Neural cell (in vitro differentiated cells): ENCODE measurements around the gene DCX. TPM values are rescaled to one million over a fixed set of nuclear protein-coding genes. Genes with fewer than 3 reads are reported as not detected.

Experiments used
- H2AFZ ChIP-seq: fragments of 200-600, 300-800 bp; sonication (generic), shearing (Covaris generic); 2 replicates; pipeline ENCODE4 v1.6.0; 2014; ENCODE audit warnings: low read depth, mild to moderate bottlenecking, antibody characterized with exemption, low read length, moderate library complexity
- H3F3A ChIP-seq: fragments of 200-600 bp; shearing (Covaris generic); 2 replicates; pipeline ENCODE4 v1.6.1; 2016; ENCODE audit warnings: mild to moderate bottlenecking, moderate library complexity, mixed read lengths, antibody characterized with exemption, low read length; ENCODE audit not compliant: insufficient read depth, poor library complexity, severe bottlenecking
- H3K27ac ChIP-seq: fragments of 200-600, 300-800 bp; sonication (generic), shearing (Covaris generic); 2 replicates; pipeline ENCODE4 v1.5.1; 2014; ENCODE audit warnings: mild to moderate bottlenecking, low read length, moderate library complexity
- H3K27me3 ChIP-seq: fragments of 300-800, 200-600 bp; sonication (generic), shearing (Covaris generic); 2 replicates; pipeline ENCODE4 v1.6.0; 2014; ENCODE audit warnings: mild to moderate bottlenecking, low read depth, low read length, moderate library complexity; ENCODE audit not compliant: insufficient read depth
- H3K36me3 ChIP-seq: fragments of 300-800, 200-600 bp; sonication (generic), shearing (Covaris generic); 2 replicates; pipeline ENCODE4 v1.5.1; 2014; ENCODE audit warnings: mild to moderate bottlenecking, antibody characterized with exemption, low read length, moderate library complexity; ENCODE audit not compliant: insufficient read depth
- H3K4me2 ChIP-seq: fragments of 300-800, 200-600 bp; sonication (generic), shearing (Covaris generic); 2 replicates; pipeline ENCODE4 v1.6.0; 2014; ENCODE audit warnings: mild to moderate bottlenecking, low read length
- H3K4me3 ChIP-seq: fragments of 300-800, 200-600 bp; sonication (generic), shearing (Covaris generic); 2 replicates; pipeline ENCODE4 v1.5.1; 2014; ENCODE audit warnings: mild to moderate bottlenecking, low read length, moderate library complexity
- H3K79me2 ChIP-seq: fragments of 200-600 bp; shearing (Covaris generic); replicated peaks from 2 replicates; pipeline ENCODE4 v1.6.0; 2014; ENCODE audit warnings: mild to moderate bottlenecking, low read length, moderate library complexity; ENCODE audit not compliant: insufficient read depth
- H3K9ac ChIP-seq: fragments of 300-800, 200-600 bp; sonication (generic), shearing (Covaris generic); 2 replicates; pipeline ENCODE4 v1.6.1; 2016; ENCODE audit warnings: mild to moderate bottlenecking, low read length, mixed read lengths
- H3K9me2 ChIP-seq: fragments of 200-600 bp; shearing (Covaris generic); 2 replicates; pipeline ENCODE4 v1.6.1; 2016; ENCODE audit warnings: mild to moderate bottlenecking, low read length, mixed read lengths; ENCODE audit not compliant: insufficient read depth
- H3K9me3 ChIP-seq: fragments of 200-600, 300-800 bp; sonication (generic), shearing (Covaris generic); 2 replicates; pipeline ENCODE4 v1.6.1; 2016; ENCODE audit warnings: mild to moderate bottlenecking, mixed run types, low read length, moderate library complexity, mixed read lengths
- H4K20me1 ChIP-seq: fragments of 200-600 bp; shearing (Covaris generic); 2 replicates; pipeline ENCODE4 v1.6.1; 2016; ENCODE audit warnings: mild to moderate bottlenecking, mixed run types; ENCODE audit not compliant: insufficient read depth
- EP300 ChIP-seq: fragments of 450-650 bp; conservative IDR thresholded peaks from 2 replicates; pipeline ENCODE4 v1.6.1; 2014; ENCODE audit warnings: antibody characterized with exemption, mild to moderate bottlenecking, moderate library complexity; ENCODE audit not compliant: poor library complexity, severe bottlenecking
- EZH2 ChIP-seq: fragments of 200-600, 300-800 bp; shearing (Covaris generic), sonication (generic); IDR thresholded peaks from 2 replicates; pipeline ENCODE4 v1.6.1; 2014; ENCODE audit warnings: antibody characterized with exemption, low read length, borderline replicate concordance, mild to moderate bottlenecking; ENCODE audit not compliant: insufficient read depth, poor library complexity, severe bottlenecking
- MXI1 ChIP-seq: fragments of 450-650 bp; conservative IDR thresholded peaks from 2 replicates; pipeline ENCODE4 v1.6.1; 2014; ENCODE audit warnings: antibody characterized with exemption, mild to moderate bottlenecking; ENCODE audit not compliant: poor library complexity, severe bottlenecking
- POLR2AphosphoS5 ChIP-seq: IDR thresholded peaks from 2 replicates; pipeline ENCODE4 v1.6.1; 2012
- RAD21 ChIP-seq: fragments of 450-650 bp; conservative IDR thresholded peaks from 2 replicates; pipeline ENCODE4 v1.6.1; 2014; ENCODE audit warnings: antibody characterized with exemption, mild to moderate bottlenecking, moderate library complexity
- SMC3 ChIP-seq: fragments of 450-650 bp; conservative IDR thresholded peaks from 2 replicates; pipeline ENCODE4 v1.6.1; 2014; ENCODE audit warnings: antibody characterized with exemption, mild to moderate bottlenecking, moderate library complexity; ENCODE audit not compliant: poor library complexity
- TAF1 ChIP-seq: IDR thresholded peaks from 2 replicates; pipeline ENCODE4 v1.6.1; 2012; ENCODE audit warnings: low read depth
- polyA plus RNA-seq: library from polyadenylated mRNA; depleted of rRNA; stranded (reverse); fragments of >200 nt; gene quantifications from 2 replicates; pipeline ENCODE4 v1.2.3, GENCODE V29; 2014
- TF ChIP-seq, protein P1 (sequence below): IDR thresholded peaks from 2 replicates; pipeline ENCODE4 v1.6.1; 2012; ENCODE audit warnings: borderline replicate concordance
- TF ChIP-seq, protein P2 (sequence below): fragments of 450-650 bp; IDR thresholded peaks from 2 replicates; pipeline ENCODE4 v1.5.1; 2014; ENCODE audit warnings: antibody characterized with exemption, mild to moderate bottlenecking, moderate library complexity; ENCODE audit not compliant: poor library complexity, severe bottlenecking

DCX gene
- polyA plus RNA-seq, 1 donor from 2014 or later, result 180 TPM

DNA sequence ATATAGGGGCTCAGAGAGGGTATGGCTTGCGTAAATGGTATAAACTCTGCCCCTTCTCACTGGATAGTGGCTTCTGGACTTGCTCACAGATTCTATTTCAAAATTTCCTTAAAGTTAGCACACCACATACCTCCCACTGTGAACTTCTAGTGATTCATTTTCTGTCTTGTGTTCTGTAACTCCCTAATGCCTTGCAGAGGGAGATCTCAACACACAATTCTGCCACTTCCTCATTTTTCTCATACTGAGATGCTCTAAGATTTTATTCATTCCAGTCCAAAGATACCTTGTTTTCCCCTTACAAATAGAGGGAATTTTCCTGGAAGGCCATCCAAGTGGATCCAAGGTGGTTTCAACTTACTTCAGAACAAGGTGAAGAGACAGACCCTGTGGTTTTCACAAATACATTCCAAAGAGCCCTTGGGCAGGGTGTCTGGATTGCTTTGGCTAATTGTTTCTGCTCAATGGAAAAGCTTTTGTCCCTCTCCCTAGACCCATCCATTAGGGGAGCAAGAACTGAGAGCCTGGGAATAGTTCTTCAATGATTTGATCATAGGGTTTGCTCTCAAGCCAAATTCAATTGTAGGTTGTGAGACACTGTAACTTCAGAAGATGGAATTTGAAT is 89.6 kb downstream of the DCX start:
- Histone ChIP-seq H3K4me2 (no peak overlapping the region), H4K20me1 (no peaks in the 10 kb centered on the region), H3K27ac (no peak overlapping the region), H3K36me3 (no peaks in the 10 kb centered on the region), H3K27me3 (no peaks in the 10 kb centered on the region), H3K9me3 (no peaks in the 10 kb centered on the region), H3K79me2 (no peaks in the 10 kb centered on the region), H3K4me3 (no peak overlapping the region), H2AFZ (no peak overlapping the region), H3K9ac (no peak overlapping the region), H3F3A (no peaks in the 10 kb centered on the region), H3K9me2 (no peaks in the 10 kb centered on the region)
- TF ChIP-seq EP300, result no peak
- TF ChIP-seq, protein P1, sequence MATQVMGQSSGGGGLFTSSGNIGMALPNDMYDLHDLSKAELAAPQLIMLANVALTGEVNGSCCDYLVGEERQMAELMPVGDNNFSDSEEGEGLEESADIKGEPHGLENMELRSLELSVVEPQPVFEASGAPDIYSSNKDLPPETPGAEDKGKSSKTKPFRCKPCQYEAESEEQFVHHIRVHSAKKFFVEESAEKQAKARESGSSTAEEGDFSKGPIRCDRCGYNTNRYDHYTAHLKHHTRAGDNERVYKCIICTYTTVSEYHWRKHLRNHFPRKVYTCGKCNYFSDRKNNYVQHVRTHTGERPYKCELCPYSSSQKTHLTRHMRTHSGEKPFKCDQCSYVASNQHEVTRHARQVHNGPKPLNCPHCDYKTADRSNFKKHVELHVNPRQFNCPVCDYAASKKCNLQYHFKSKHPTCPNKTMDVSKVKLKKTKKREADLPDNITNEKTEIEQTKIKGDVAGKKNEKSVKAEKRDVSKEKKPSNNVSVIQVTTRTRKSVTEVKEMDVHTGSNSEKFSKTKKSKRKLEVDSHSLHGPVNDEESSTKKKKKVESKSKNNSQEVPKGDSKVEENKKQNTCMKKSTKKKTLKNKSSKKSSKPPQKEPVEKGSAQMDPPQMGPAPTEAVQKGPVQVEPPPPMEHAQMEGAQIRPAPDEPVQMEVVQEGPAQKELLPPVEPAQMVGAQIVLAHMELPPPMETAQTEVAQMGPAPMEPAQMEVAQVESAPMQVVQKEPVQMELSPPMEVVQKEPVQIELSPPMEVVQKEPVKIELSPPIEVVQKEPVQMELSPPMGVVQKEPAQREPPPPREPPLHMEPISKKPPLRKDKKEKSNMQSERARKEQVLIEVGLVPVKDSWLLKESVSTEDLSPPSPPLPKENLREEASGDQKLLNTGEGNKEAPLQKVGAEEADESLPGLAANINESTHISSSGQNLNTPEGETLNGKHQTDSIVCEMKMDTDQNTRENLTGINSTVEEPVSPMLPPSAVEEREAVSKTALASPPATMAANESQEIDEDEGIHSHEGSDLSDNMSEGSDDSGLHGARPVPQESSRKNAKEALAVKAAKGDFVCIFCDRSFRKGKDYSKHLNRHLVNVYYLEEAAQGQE, result no peak
- no peak for TF ChIP-seq EZH2

DNA sequence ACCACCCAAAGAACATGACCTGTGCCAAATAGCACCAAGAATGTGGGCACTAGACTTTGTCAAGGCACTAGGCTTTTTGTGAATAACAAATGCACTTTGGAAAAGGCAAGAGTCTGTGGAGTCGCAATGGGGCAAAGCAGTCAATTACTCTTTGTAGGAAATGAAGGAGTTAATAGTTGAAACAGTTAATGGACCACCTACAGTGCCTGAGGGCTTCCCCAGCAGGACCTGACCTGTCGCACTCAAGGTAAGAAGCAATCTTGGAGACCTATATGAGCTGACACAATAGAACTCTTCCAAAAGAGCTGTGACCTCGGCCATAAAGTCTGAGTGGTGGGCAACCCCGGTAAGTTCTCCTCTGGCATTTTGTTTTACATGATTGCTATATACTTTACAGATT is 92.5 kb downstream of the DCX start:
- Histone ChIP-seq H3K36me3 (no peaks in the 10 kb centered on the region), H2AFZ (no peak overlapping the region), H3K27me3 (no peaks in the 10 kb centered on the region), H4K20me1 (no peaks in the 10 kb centered on the region), H3K79me2 (no peaks in the 10 kb centered on the region), H3K9ac (no peak overlapping the region), H3K27ac (no peak overlapping the region), H3K4me2 (no peak overlapping the region), H3K9me3 (no peaks in the 10 kb centered on the region), H3K9me2 (no peaks in the 10 kb centered on the region), H3K4me3 (no peak overlapping the region), H3F3A (no peaks in the 10 kb centered on the region)
- TF ChIP-seq RAD21, result no peak
- no peak for TF ChIP-seq SMC3
- no peak for TF ChIP-seq EP300
- TF ChIP-seq POLR2AphosphoS5, result no peak
- TF ChIP-seq EZH2, result no peak
- TF ChIP-seq, protein P2, sequence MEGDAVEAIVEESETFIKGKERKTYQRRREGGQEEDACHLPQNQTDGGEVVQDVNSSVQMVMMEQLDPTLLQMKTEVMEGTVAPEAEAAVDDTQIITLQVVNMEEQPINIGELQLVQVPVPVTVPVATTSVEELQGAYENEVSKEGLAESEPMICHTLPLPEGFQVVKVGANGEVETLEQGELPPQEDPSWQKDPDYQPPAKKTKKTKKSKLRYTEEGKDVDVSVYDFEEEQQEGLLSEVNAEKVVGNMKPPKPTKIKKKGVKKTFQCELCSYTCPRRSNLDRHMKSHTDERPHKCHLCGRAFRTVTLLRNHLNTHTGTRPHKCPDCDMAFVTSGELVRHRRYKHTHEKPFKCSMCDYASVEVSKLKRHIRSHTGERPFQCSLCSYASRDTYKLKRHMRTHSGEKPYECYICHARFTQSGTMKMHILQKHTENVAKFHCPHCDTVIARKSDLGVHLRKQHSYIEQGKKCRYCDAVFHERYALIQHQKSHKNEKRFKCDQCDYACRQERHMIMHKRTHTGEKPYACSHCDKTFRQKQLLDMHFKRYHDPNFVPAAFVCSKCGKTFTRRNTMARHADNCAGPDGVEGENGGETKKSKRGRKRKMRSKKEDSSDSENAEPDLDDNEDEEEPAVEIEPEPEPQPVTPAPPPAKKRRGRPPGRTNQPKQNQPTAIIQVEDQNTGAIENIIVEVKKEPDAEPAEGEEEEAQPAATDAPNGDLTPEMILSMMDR, result no peak
- TF ChIP-seq, protein P1, result no peak
- no peak for TF ChIP-seq TAF1
- no peak for TF ChIP-seq MXI1
